ENCODE measurements around the gene PLXNA1. TPM values are rescaled to one million over a fixed set of nuclear protein-coding genes. Genes with fewer than 3 reads are reported as not detected.

Gene PLXNA1
- total RNA-seq, 1 experiment from 2014 or later = 30.3 TPM

- intact Hi-C loops (cut with micrococcal nuclease) = no loop called here
- H3K9ac ChIP-seq (ENCODE audit: low read length) = no peak overlapping the region
- H3K27me3 ChIP-seq (ENCODE audit: insufficient read depth, low read length) = no peaks in the 10 kb centered on the region
- no peaks in the 10 kb centered on the region for H3K79me2 ChIP-seq (ENCODE audit: insufficient read depth, low read length)
- no peak overlapping the region for H3K4me3 ChIP-seq (replicated peaks in 1 of 2; ENCODE audit: low read depth in 1 of 2, low read length in 2 of 2)
- H3K4me2 ChIP-seq (ENCODE audit: low read length) = no peak overlapping the region
- DNase-seq (ENCODE audit: low read depth, low spot score) (no peak), ATAC-seq (no peak)
- no peak overlapping the region for H2AFZ ChIP-seq (ENCODE audit: low read depth, low read length, poor library complexity, severe bottlenecking)
- no peaks in the 10 kb centered on the region for H3K4me1 ChIP-seq (ENCODE audit: control insufficient read depth in 1 of 2, insufficient read depth in 2 of 2, low read length in 2 of 2)
- H3K9me2 ChIP-seq (ENCODE audit: insufficient read depth) = no peaks in the 10 kb centered on the region
- H3K9me3 ChIP-seq (ENCODE audit: control insufficient read depth in 1 of 2, insufficient read depth in 1 of 2, low read depth in 1 of 2, low read length in 2 of 2) = no peaks in the 10 kb centered on the region
- H4K20me1 ChIP-seq (ENCODE audit: insufficient read depth) = no peaks in the 10 kb centered on the region
- RAD21 ChIA-PET (ENCODE audit: low non-redundant PET in 1 of 2, low total read pairs in 2 of 2, uncharacterized antibody in 2 of 2, unreplicated experiment in 2 of 2) = no interaction called here
- BruUV-seq (replicated peaks) = no TSS peak
- POLR2A ChIA-PET = no interaction called here
- no peaks in the 10 kb centered on the region for H3K36me3 ChIP-seq (ENCODE audit: control insufficient read depth in 1 of 2, insufficient read depth in 2 of 2, low read length in 2 of 2)
- CTCF ChIA-PET = no interaction called here
- no peak overlapping the region for H3K27ac ChIP-seq (ENCODE audit: low read depth, low read length)
- TF ChIP-seq ZNF274 (IDR thresholded peaks at IDR 0.05; ENCODE audit: low read depth, low read length) (no peak), YY1 (IDR thresholded peaks at IDR 0.05; ENCODE audit: extremely low read depth, insufficient replicate concordance, low read depth, low read length) (no peak), POLR2AphosphoS5 (IDR thresholded peaks at IDR 0.05; ENCODE audit: low read depth, low read length) (no peak), CEBPB (IDR thresholded peaks at IDR 0.05; ENCODE audit: low read depth) (no peak), MAX (IDR thresholded peaks at IDR 0.05) (no peak), RAD21 (IDR thresholded peaks at IDR 0.05; ENCODE audit: low read depth) (no peak), EZH2 (IDR thresholded peaks at IDR 0.05) (no peak), TCF7L2 (IDR thresholded peaks at IDR 0.05; ENCODE audit: borderline replicate concordance, extremely low read depth, insufficient read depth, insufficient read length) (no peak), SRF (IDR thresholded peaks at IDR 0.05; ENCODE audit: low read depth) (no peak), POLR2A (IDR thresholded peaks at IDR 0.05; ENCODE audit: borderline replicate concordance, extremely low read depth, insufficient read depth, insufficient read length) (no peak), SIN3A (IDR thresholded peaks at IDR 0.05; ENCODE audit: low read depth) (no peak), FOSL1 (IDR thresholded peaks at IDR 0.05; ENCODE audit: low read depth) (no peak), ZBTB33 (IDR thresholded peaks at IDR 0.05; ENCODE audit: extremely low read depth, insufficient replicate concordance, low read length) (no peak), CBX3 (IDR thresholded peaks at IDR 0.05; ENCODE audit: low read depth) (no peak), EZH2phosphoT487 (IDR thresholded peaks at IDR 0.05; ENCODE audit: borderline replicate concordance) (no peak), ATF3 (IDR thresholded peaks at IDR 0.05) (no peak), EGR1 (IDR thresholded peaks at IDR 0.05; ENCODE audit: low read depth) (no peak)
- TF ChIP-seq, protein P1, sequence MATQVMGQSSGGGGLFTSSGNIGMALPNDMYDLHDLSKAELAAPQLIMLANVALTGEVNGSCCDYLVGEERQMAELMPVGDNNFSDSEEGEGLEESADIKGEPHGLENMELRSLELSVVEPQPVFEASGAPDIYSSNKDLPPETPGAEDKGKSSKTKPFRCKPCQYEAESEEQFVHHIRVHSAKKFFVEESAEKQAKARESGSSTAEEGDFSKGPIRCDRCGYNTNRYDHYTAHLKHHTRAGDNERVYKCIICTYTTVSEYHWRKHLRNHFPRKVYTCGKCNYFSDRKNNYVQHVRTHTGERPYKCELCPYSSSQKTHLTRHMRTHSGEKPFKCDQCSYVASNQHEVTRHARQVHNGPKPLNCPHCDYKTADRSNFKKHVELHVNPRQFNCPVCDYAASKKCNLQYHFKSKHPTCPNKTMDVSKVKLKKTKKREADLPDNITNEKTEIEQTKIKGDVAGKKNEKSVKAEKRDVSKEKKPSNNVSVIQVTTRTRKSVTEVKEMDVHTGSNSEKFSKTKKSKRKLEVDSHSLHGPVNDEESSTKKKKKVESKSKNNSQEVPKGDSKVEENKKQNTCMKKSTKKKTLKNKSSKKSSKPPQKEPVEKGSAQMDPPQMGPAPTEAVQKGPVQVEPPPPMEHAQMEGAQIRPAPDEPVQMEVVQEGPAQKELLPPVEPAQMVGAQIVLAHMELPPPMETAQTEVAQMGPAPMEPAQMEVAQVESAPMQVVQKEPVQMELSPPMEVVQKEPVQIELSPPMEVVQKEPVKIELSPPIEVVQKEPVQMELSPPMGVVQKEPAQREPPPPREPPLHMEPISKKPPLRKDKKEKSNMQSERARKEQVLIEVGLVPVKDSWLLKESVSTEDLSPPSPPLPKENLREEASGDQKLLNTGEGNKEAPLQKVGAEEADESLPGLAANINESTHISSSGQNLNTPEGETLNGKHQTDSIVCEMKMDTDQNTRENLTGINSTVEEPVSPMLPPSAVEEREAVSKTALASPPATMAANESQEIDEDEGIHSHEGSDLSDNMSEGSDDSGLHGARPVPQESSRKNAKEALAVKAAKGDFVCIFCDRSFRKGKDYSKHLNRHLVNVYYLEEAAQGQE (IDR thresholded peaks at IDR 0.05; ENCODE audit: low read depth) = no peak
Observed at GRCh38 chr3:126936853-126937425, 46.0 kb upstream of the PLXNA1 start.
